SK-N-SH (cell line): ENCODE measurements around the gene CD6. TPM values are rescaled to one million over a fixed set of nuclear protein-coding genes. Genes with fewer than 3 reads are reported as not detected.

Experiments used
- CTCF ChIA-PET: fragments of 300-600, 350-600 bp; formaldehyde crosslinking; extraction: SDS; loops from one replicate; lab custom pipeline; 2021; lab: Yijun Ruan, JAX
- POLR2A ChIA-PET: fragments of 350-600 bp; sonication (Branson Sonifier 250); formaldehyde crosslinking; extraction: SDS; loops from one replicate; lab custom pipeline; 2020; ENCODE audit warnings: antibody characterized with exemption, inconsistent platforms; lab: Yijun Ruan, JAX
- DNase-seq: peaks from one replicate; pipeline ENCODE4 v3.0.0; 2012
- H2AFZ ChIP-seq: fragments of 200-600 bp; sonication (generic); 2 replicates; pipeline ENCODE4 v1.8.1; 2016; ENCODE audit warnings: antibody characterized with exemption, mild to moderate bottlenecking, low read depth
- H3F3A ChIP-seq: fragments of 200-600 bp; sonication (generic); replicated peaks from 2 replicates; pipeline ENCODE3; 2016; ENCODE audit warnings: antibody characterized with exemption, mild to moderate bottlenecking; ENCODE audit not compliant: insufficient read depth
- H3K27ac ChIP-seq, 2 experiments: fragments of 200-500 bp in 1 of 2; fragments of 200-600 bp in 1 of 2; sonication (Bioruptor generic) in 1 of 2; sonication (generic), shearing (Covaris generic) in 1 of 2; 2 replicates each; pipeline versions ENCODE4 v1.5.1 to v1.6.1; 2014 to 2016; ENCODE audit warnings: low read depth in 2 of 2, inconsistent platforms in 1 of 2, low read length in 1 of 2, mild to moderate bottlenecking in 1 of 2, mixed read lengths in 1 of 2
- H3K27me3 ChIP-seq: fragments of 200-600 bp; sonication (generic), shearing (Covaris generic); 2 replicates; pipeline ENCODE4 v1.6.1; 2016; ENCODE audit warnings: mixed run types; ENCODE audit not compliant: insufficient read depth
- H3K36me3 ChIP-seq, 2 experiments: fragments of 200-500 bp in 1 of 2; fragments of 200-600 bp in 1 of 2; sonication (Bioruptor generic) in 1 of 2; sonication (generic) in 1 of 2; replicated peaks in 1 of 2; 2 replicates each; pipeline versions ENCODE3 to v1.5.1; 2014 to 2016; ENCODE audit warnings: low read length in 1 of 2, mild to moderate bottlenecking in 1 of 2; ENCODE audit not compliant: insufficient read depth in 2 of 2, control insufficient read depth in 1 of 2
- H3K4me1 ChIP-seq, 2 experiments: fragments of 200-500 bp in 1 of 2; fragments of 200-600 bp in 1 of 2; sonication (Bioruptor generic) in 1 of 2; sonication (generic), shearing (Covaris generic) in 1 of 2; 2 replicates each; pipeline versions ENCODE4 v1.5.1 to v1.6.1; 2014 to 2016; ENCODE audit warnings: low read depth in 1 of 2, low read length in 1 of 2, mixed run types in 1 of 2; ENCODE audit not compliant: insufficient read depth in 2 of 2, control insufficient read depth in 1 of 2
- H3K4me2 ChIP-seq: fragments of 200-600 bp; sonication (generic), shearing (Covaris generic); 2 replicates; pipeline ENCODE4 v1.6.1; 2017; ENCODE audit warnings: mixed run types
- H3K4me3 ChIP-seq, 2 experiments: fragments of 200-500 bp in 1 of 2; fragments of 200-600 bp in 1 of 2; sonication (Bioruptor generic) in 1 of 2; sonication (generic), shearing (Covaris generic) in 1 of 2; 2 replicates each; pipeline versions ENCODE4 v1.5.1 to v1.8.1; 2014 to 2016; ENCODE audit warnings: low read depth in 2 of 2, inconsistent platforms in 1 of 2, low read length in 1 of 2, mild to moderate bottlenecking in 1 of 2, mixed read lengths in 1 of 2, moderate library complexity in 1 of 2
- H3K79me2 ChIP-seq: fragments of 200-600 bp; sonication (generic); 2 replicates; pipeline ENCODE4 v1.8.1; 2017; ENCODE audit warnings: mild to moderate bottlenecking; ENCODE audit not compliant: insufficient read depth
- H3K9ac ChIP-seq: fragments of 200-600 bp; sonication (generic); 2 replicates; pipeline ENCODE4 v1.6.1; 2017; ENCODE audit warnings: mixed run types
- H3K9me2 ChIP-seq: fragments of 200-600 bp; sonication (generic); 2 replicates; pipeline ENCODE4 v1.6.1; 2017; ENCODE audit warnings: mixed run types
- H3K9me3 ChIP-seq: fragments of 200-600 bp; sonication (generic); 2 replicates; pipeline ENCODE4 v1.6.1; 2017; ENCODE audit warnings: mixed run types, mild to moderate bottlenecking, moderate library complexity
- H4K20me1 ChIP-seq: fragments of 200-600 bp; sonication (generic); 2 replicates; pipeline ENCODE4 v1.6.1; 2017; ENCODE audit warnings: mild to moderate bottlenecking, mixed run types; ENCODE audit not compliant: insufficient read depth
- CTCF ChIP-seq: fragments of 200-600 bp; sonication (generic); IDR thresholded peaks from 2 replicates; pipeline ENCODE4 v1.6.1; 2017; ENCODE audit warnings: antibody characterized with exemption, mild to moderate bottlenecking, moderate library complexity
- ELF1 ChIP-seq: IDR thresholded peaks from 2 replicates; pipeline ENCODE4 v1.4.0; 2012
- GABPA ChIP-seq: IDR thresholded peaks from 2 replicates; pipeline ENCODE4 v1.4.0; 2012; ENCODE audit warnings: low read depth, mild to moderate bottlenecking
- MEF2A ChIP-seq: IDR thresholded peaks from 2 replicates; pipeline ENCODE4 v1.4.0; 2012; ENCODE audit warnings: low read depth, borderline replicate concordance
- NRF1 ChIP-seq: IDR thresholded peaks from 2 replicates; pipeline ENCODE4 v1.6.1; 2012; ENCODE audit warnings: low read depth, mild to moderate bottlenecking, low read length
- SMC3 ChIP-seq: IDR thresholded peaks from 2 replicates; pipeline ENCODE4 v1.6.1; 2012; ENCODE audit warnings: low read depth, low read length, improper control_type of control experiment
- USF2 ChIP-seq: fragments of 150-350 bp; IDR thresholded peaks from 2 replicates; pipeline ENCODE4 v1.6.1; 2017; ENCODE audit warnings: antibody characterized with exemption, low read length, low read depth, borderline replicate concordance
- ZBTB33 ChIP-seq: IDR thresholded peaks from 2 replicates; pipeline ENCODE4 v1.4.0; 2012; ENCODE audit warnings: low read depth, borderline replicate concordance
- WGBS: methylation state at CpG from one replicate; pipeline ENCODE4 v1.1.6; 2017; ENCODE audit warnings: low lambda C conversion rate; 5-methylcytosine and 5-hydroxymethylcytosine counted together
- polyA plus RNA-seq, 3 experiments: library from polyadenylated mRNA; depleted of rRNA; stranded (reverse); fragments of >200 nt; gene quantifications; 2 replicates each; pipeline ENCODE4 v1.2.3, GENCODE V29; 2012

CD6 gene
- polyA plus RNA-seq, 1 of the 3 experiments (the other 2 are of a cell fraction) = not detected

- TF ChIP-seq ZBTB33 (no peak), GABPA (no peak), USF2 (no peak)
Observed at GRCh38 chr11:61039916-61040315, 68.4 kb downstream of the CD6 start (continued).

GRCh38 chr11:61041755-61042518 is 70.5 kb downstream of the CD6 start:
- H3K4me3 ChIP-seq = no peak overlapping the region
- peaks cover 5 to 8% of the 10 kb centered on the region in 2 experiments; a peak in 2 of 4 replicates for H3K4me1 ChIP-seq
- H3K9ac ChIP-seq = no peak overlapping the region
- no peak overlapping the region for H3K27ac ChIP-seq
- no peaks in the 10 kb centered on the region for H3K9me2 ChIP-seq
- H4K20me1 ChIP-seq = no peaks in the 10 kb centered on the region
- no peak for DNase-seq
- H3K4me2 ChIP-seq = no peak overlapping the region
- TF ChIP-seq NRF1 (no peak), SMC3 (no peak)
- no peaks in the 10 kb centered on the region for H3K36me3 ChIP-seq
- no peaks in the 10 kb centered on the region for H3K79me2 ChIP-seq
- peaks cover 7% of the 10 kb centered on the region for H3F3A ChIP-seq
- 65% methylated on average over 16 of the region's 16 CpGs for whole genome bisulfite sequencing
- no peaks in the 10 kb centered on the region for H3K9me3 ChIP-seq
- no peaks in the 10 kb centered on the region for H3K27me3 ChIP-seq
- POLR2A ChIA-PET = interaction anchor here (0.6 kb wide), 1 partner anchor 389 kb away, joined by 4 read pairs; no protein-coding TSS in a partner anchor
- H2AFZ ChIP-seq = no peak overlapping the region
- CTCF ChIA-PET = interaction anchor here (0.7 to 2.6 kb wide), 5 partner anchors 8 to 15 kb away, joined by 3 to 9 read pairs (median 4); no protein-coding TSS in a partner anchor

- no peaks in the 10 kb centered on the region for H3K36me3 ChIP-seq
- H3K4me1 ChIP-seq = peaks cover 2 to 3% of the 10 kb centered on the region in 2 experiments; a peak in 2 of 4 replicates
- no peak overlapping the region for H3K4me3 ChIP-seq
- H3K4me2 ChIP-seq = no peak overlapping the region
- H3K9me3 ChIP-seq = no peaks in the 10 kb centered on the region
- WGBS = 63% methylated on average over 5 of the region's 5 CpGs
- no peak overlapping the region for H2AFZ ChIP-seq
- TF ChIP-seq ELF1 (no peak), CTCF (no peak), MEF2A (no peak)
- H4K20me1 ChIP-seq = no peaks in the 10 kb centered on the region
- no peak for DNase-seq
- no peaks in the 10 kb centered on the region for H3K9me2 ChIP-seq
- ChIA-PET POLR2A (no interaction called here), CTCF (interaction anchor here (0.7 to 2.6 kb wide), 4 partner anchors 8 to 14 kb away, joined by 3 to 9 read pairs (median 4); no protein-coding TSS in a partner anchor)
- H3K27me3 ChIP-seq = no peaks in the 10 kb centered on the region
- no peak overlapping the region for H3K27ac ChIP-seq
- peaks cover 5% of the 10 kb centered on the region for H3F3A ChIP-seq
- no peaks in the 10 kb centered on the region for H3K79me2 ChIP-seq
- H3K9ac ChIP-seq = no peak overlapping the region
Observed at GRCh38 chr11:61042537-61042936, 71.1 kb downstream of the CD6 start.
